GM21619 (cell line): ENCODE results near the gene CPED1.
"Not testable (repeated sequence)": the region's sequence is repeated elsewhere in the genome, so short reads cannot be mapped to it uniquely, and the experiment has no call there.

Source experiments
- ATAC-seq: cut with Tn5 transposase; IDR thresholded peaks from one replicate; pipeline ENCODE4 v1.9.1; 2021; ENCODE audit not compliant: unreplicated experiment

Gene CPED1

GRCh38 chr7:121083790-121084251 is 95.3 kb downstream of the CPED1 start:
- ATAC-seq: no peak

GRCh38 chr7:121084256-121084655 is 95.7 kb downstream of the CPED1 start:
- no peak for ATAC-seq

GRCh38 chr7:121084748-121085336 is 96.3 kb downstream of the CPED1 start:
- ATAC-seq: no peak

GRCh38 chr7:121085922-121086321 is 97.4 kb downstream of the CPED1 start:
- no peak for ATAC-seq

- ATAC-seq: no peak
Observed at GRCh38 chr7:121088870-121089269, 100.4 kb downstream of the CPED1 start.

GRCh38 chr7:121094829-121095228 is 106.3 kb downstream of the CPED1 start:
- ATAC-seq: no peak

- ATAC-seq: no peak
Observed at GRCh38 chr7:121097577-121097976, 109.1 kb downstream of the CPED1 start.

- ATAC-seq: no peak
Observed at GRCh38 chr7:121099572-121099971, 111.1 kb downstream of the CPED1 start.

GRCh38 chr7:121101083-121101482 is 112.6 kb downstream of the CPED1 start:
- no peak for ATAC-seq

GRCh38 chr7:121101621-121102020 is 113.1 kb downstream of the CPED1 start:
- ATAC-seq: no peak

GRCh38 chr7:121102619-121103018 is 114.1 kb downstream of the CPED1 start:
- ATAC-seq: no peak

GRCh38 chr7:121103086-121103485 is 114.6 kb downstream of the CPED1 start:
- no peak for ATAC-seq

- no peak for ATAC-seq
Observed at GRCh38 chr7:121103579-121103978, 115.1 kb downstream of the CPED1 start.

GRCh38 chr7:121105262-121105661 is 116.8 kb downstream of the CPED1 start:
- ATAC-seq: no peak

- ATAC-seq: peak; percentile 95
Observed at GRCh38 chr7:121107923-121108498, 119.5 kb downstream of the CPED1 start.

GRCh38 chr7:121109145-121109544 is 120.6 kb downstream of the CPED1 start:
- ATAC-seq: no peak

- no peak for ATAC-seq
Observed at GRCh38 chr7:121113288-121113687, 124.8 kb downstream of the CPED1 start.

- ATAC-seq: no peak
Observed at GRCh38 chr7:121116396-121116795, 127.9 kb downstream of the CPED1 start.

- ATAC-seq: no peak
Observed at GRCh38 chr7:121119047-121119446, 130.5 kb downstream of the CPED1 start.

- ATAC-seq: no peak
Observed at GRCh38 chr7:121123032-121123431, 134.5 kb downstream of the CPED1 start.

GRCh38 chr7:121125454-121125853 is 136.9 kb downstream of the CPED1 start:
- ATAC-seq: not testable (repeated sequence)

- ATAC-seq: no peak
Observed at GRCh38 chr7:121126201-121126600, 137.7 kb downstream of the CPED1 start.
